HG02885 (cell line): Measurements from ENCODE around the gene DIDO1.
"Not testable (repeated sequence)": the region's sequence is repeated elsewhere in the genome, so short reads cannot be mapped to it uniquely, and the experiment has no call there.

Source experiments
- ATAC-seq: cut with Tn5 transposase; IDR thresholded peaks from one replicate; pipeline ENCODE4 v1.9.1; 2021; ENCODE audit warnings: mild to moderate bottlenecking; ENCODE audit not compliant: unreplicated experiment, poor library complexity

The DIDO1 gene

DNA sequence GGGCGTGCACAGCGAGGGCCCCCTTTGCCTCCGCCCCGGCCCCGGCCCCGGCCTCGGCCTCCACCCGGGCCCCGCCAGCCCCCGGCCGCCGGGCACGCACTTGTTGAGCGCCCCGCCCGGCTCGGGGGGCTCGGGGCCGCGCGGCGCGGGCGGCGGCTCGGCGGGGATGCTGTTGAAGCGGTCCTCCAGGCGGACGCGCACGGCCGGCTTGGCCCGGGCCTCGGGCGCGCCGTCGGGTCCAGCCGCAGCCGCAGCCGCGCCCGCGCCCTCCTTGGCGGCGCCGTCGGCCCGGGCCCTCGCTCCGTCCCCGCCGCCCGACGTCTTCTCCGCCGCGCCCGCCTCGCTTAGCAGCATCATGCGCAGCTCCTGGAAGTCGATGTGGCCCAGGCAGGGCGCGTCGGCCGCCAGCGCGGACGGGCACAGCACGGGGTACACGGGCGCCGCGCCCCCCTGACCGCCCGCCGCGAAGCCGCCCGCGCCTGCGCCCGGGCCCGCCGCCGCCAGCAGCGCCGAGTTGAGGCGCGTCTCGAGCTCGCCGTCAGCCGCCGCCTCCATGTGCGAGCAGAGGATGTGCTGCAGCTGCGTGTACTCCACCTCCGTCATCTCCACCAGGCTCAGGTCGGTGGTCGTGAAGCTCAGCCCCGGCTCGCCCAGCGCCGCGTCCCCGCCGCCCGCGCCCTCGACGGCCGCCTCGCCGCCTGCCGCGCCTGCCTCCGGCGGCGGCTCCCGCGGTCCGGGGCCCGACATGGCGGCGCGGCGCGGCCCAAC is 65.2 kb downstream of the DIDO1 start:
- ATAC-seq, result peak; percentile 41

DNA sequence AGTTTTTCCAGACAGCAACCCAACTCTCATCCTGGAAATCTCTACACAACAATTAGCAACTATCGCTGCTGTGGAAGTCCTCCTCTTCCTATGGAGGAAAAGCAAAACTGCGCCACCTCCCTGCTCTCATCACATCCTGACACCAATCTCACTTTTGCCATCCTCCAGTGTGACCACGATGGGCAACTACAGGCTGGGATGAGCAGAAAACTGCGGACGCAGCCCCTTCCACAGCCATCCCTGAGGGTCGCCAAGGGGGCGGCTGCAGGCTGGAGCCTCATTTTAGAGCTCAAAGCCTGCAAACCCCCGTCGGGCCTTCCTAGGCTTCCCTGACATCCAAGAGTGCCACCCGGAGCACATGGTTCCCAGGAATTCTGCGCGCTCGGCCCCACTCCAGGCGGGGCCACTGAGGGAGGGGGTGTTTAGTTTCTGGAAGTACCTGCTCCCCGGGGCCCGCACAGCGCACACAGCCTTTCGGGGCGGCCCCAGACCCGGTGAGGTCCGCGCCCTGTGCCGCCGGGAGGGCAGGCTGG is 65.8 kb downstream of the DIDO1 start:
- no peak for ATAC-seq

DNA sequence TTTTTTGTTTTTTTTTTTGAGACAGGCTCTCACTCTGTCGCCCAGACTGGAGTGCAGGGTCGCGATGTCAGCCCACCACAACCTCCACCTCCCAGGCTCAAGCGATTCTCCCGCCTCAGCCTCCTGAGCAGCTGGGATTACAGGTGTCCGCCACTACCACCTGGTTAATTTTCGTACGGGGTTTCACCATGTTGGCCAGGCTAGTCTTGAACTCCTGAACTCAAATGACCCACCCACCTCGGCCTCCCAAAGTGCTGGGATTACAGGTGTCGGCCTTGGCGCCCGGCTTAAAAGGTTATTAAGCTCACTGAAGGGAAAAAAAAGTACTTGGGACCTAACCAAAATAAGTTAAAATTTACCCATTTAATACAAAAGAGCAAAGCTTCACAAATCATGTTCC is 66.6 kb downstream of the DIDO1 start:
- ATAC-seq, result no peak

DNA sequence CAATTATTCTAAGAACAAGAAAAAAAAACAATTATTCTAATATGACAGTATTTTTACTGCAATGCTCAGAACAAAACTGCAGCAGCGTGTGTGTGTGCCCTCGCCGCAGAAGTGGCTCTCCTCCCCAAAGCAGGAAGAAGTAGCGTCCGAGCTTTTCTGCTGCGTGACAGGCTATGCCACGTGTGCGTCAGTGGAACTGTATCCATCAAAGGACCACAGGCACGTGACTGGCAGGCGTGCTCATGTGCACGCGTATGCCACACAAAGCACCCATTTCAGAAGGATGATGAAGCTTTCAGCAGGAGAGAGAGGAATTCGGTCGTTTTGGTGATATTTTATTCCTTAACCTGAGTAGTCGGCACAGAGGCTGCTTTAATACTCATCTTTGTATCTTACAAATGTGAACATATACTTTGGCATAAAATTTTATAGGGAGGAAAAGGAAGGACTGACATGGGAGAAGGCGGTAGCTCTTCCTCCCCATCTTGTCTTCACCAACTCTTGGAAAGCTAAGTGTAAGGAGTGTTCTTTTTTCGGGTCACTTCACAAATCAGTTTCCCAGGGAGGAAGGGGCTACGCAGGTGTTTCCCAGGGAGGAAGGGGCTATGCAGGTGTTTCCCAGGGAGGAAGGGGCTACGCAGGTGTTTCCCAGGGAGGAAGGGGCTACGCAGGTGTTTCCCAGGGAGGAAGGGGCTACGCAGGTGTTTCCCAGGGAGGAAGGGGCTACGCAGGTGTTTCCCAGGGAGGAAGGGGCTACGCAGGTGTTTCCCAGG is 68.1 kb downstream of the DIDO1 start:
- no peak for ATAC-seq

DNA sequence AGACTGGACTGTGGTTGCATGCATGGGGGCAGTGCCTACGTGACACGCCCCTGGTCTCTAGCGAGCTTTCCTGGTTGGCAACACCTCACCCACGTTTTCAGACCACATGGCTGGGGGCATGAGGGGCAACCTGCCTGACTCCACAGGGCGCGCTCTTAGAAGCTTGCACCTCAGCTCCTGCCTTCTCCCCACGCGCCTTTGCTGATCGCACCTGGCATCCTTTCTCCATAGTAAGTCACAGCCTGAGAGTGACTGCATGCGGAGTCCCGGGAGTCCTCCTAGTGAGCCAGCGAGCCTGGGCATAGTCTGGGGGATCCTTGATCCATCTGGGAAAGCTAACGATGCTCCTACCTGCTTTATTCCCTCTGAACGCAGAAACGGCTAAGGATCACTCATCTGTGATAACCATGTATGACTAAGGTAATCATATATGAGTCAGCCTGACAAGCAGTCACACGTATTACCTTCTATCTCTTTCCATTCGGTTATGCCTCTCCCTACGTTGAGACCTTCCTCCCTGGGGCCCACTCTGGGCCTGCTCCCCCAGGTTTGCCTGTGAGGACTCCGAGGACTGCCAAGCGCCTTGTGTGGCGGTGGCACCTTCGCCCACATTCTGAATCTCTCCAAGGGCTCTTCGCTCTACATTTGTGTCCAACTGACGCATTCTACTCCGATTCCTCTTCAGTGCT is 69.2 kb downstream of the DIDO1 start:
- no peak for ATAC-seq

DNA sequence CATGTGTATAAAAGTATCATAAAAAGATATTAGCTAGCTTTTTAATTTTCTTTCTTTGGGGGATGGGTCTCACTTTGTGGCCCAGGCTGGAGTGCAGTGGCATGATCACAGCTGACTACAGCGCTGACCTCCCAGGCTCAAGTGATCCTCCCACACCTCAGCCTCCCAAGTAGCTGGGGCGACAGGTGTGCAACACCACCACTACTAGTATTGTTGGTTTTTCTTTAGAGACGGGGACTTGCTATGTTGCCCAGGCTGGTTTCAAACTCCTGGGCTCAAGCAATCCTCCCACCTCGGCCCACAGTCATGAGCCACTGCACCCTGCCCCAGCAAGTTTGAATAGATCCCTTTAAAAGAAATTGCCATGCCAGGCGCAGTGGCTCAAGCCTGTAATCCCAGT is 71.2 kb downstream of the DIDO1 start:
- ATAC-seq, result no peak

DNA sequence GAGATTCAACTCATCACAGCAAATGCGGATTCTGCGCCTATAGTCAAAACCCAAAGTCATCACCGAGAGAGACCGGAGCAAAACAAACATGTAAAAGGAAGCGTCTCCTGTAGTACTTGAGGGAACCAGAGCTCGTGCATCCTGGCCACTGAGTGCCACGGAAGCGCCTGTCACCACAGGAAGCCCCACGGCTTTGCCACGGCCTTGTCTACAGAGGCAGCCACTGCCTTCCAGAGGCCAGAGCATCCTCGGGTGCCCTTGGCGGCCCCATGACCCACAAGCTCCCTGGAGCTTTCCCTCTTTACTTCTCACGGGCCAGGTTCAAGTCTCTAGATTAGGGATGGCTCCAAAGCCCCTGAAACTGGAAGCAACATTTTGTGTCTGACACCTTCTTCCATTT is 72.2 kb downstream of the DIDO1 start:
- ATAC-seq, result no peak

DNA sequence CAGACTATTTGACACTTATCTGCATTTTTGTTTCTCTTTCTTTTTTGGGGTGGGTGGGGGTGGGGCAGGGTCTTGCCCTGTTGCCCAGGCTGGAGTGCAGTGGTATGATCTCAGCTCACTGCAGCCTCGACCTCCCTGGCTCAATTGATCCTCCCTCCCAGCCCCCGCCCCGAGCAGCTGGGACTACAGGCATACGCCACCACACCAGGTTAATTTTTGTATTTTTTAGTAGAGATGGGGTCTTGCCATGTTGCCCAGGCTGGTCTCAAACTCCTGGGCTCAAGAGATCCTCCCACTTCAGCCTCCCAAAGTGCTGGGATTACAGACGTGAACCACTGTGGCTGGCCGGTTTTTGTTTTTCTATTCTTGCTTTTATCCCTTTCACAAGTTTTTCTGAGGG is 73.0 kb downstream of the DIDO1 start:
- not testable (repeated sequence) for ATAC-seq

DNA sequence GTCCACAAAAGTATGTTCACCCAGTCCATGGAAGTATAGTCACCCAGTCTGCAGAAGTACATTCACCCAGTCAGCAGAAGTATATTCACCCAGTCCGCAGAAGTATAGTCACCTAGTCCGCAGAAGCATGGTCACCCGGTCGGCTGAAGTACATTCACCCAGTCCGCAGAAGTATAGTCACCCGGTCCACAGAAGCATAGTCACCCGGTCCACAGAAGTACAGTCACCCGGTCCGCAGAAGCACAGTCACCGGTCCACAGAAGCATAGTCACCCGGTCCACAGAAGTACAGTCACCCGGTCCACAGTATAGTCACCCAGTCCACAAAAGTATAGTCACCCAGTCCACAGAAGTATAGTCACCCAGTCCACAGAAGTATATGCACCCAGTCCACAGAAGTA is 73.5 kb downstream of the DIDO1 start:
- no peak for ATAC-seq

DNA sequence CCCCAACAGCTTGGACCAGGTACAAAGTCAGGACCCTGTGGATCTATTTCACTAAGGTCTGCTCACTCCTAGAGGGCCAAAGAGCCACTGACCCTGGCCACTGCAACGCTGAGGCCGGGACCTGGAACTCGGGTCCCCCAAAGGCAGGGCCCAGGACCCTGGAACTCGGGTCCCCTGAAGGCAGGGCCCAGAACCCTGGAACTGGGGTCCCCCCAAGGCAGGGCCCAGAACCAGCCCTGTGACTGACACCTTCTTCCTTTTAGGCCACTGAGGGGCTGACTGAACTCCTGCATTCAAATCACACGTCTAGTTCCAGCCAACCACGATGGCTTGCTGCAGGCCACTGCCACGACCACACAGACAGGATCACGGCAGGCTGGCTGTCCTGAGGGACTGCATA is 74.1 kb downstream of the DIDO1 start:
- ATAC-seq, result no peak

DNA sequence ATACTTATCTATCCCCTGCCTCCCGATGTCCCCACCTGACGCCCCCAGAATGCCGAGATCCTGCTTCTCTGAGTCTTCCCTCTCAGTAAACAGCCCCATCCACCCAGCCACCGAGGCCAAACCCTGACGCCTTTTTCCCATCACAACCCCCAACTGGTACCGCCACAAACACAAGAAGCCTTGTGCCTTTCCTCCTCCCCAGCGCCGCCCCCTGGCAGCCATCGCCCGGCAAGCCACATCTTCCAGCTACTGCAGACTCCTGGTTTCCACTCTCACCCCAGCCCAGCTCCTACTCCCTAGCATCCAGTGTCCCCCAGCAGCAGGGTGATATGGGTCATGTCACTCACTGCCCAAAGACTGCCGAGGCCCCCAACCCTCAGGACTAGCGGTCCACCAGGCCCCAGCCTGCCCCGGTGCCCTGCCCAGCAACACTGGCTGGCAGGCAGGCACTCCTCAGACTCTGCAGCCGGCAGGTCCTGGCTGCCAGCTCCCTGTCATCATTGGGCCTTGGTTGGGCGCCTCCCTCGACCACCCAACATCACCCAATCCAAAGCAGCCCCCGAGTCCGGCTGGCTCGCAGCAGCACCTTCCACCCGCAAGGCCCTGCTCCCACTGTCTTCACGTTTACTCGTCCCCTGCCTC is 75.9 kb downstream of the DIDO1 start:
- ATAC-seq, result no peak

DNA sequence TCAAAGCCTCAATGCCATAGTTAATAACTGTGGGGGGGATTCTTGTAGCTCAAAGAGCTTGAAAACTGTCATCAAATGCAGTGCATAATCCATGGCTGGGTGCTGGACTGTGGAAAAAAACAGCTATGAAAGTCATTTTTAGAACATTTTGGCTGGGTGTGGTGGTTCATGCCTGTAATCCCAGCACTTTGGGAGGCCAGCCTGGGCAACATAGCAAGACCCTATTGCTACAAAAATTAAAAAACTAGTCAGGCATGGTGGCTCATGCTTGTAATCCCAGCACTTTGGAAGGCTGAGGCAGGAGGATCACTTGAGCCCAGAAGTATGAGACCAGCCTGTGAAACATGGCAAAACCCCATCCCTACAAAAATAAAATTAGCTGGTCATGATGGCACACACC is 76.9 kb downstream of the DIDO1 start:
- ATAC-seq, result no peak

DNA sequence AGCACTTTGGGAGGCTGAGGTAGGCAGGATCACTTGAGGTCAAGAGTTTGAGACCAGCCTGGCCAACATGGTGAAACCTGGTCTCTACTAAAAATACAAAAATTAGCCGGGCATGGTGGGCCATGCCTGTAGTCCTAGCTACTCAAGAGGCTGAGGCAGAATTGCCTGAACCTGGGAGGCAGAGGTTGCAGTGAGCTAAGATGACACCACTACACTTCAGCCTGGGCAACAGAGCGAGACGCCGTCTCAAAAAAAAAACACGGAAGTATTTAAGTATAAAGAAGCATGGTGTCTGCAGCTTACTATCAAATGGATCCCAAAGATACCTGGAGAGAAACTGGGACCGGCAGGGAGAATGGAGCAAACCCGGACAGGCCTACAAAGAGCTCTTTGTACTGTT is 77.4 kb downstream of the DIDO1 start:
- ATAC-seq, result not testable (repeated sequence)

DNA sequence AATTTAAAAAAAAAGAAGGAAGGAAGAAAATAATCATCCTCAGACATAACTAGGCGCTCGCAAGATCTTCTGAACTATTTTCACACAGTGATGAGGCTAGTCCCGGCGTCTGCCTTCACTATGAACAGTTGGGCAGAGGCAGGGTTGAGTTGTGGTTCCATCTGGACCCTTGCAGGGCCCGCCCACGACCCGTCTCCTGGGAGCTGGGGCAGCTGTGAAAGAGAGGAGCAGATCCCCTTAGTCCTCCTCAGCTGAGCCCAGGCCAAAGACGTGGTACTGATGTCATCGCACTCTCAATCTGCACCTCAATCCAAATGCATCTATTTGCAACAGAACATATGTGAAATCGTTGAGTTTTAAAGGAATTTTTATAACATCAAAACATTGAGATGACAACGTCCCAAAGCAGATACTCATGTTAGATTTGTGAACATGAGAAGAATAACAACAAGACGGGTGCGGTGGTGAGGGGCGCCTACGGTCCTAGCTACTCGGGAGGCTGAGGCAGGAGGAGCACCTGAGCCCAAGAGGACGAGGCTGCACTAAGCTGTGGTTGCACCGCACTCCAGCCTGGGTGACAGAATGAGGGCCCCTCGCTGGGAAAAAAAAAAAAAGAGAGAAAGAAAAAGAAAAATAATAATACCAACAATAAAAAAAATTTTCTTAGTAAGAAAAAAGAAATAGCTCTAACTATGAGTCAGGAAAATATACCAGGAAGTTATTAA is 80.0 kb downstream of the DIDO1 start:
- no peak for ATAC-seq

DNA sequence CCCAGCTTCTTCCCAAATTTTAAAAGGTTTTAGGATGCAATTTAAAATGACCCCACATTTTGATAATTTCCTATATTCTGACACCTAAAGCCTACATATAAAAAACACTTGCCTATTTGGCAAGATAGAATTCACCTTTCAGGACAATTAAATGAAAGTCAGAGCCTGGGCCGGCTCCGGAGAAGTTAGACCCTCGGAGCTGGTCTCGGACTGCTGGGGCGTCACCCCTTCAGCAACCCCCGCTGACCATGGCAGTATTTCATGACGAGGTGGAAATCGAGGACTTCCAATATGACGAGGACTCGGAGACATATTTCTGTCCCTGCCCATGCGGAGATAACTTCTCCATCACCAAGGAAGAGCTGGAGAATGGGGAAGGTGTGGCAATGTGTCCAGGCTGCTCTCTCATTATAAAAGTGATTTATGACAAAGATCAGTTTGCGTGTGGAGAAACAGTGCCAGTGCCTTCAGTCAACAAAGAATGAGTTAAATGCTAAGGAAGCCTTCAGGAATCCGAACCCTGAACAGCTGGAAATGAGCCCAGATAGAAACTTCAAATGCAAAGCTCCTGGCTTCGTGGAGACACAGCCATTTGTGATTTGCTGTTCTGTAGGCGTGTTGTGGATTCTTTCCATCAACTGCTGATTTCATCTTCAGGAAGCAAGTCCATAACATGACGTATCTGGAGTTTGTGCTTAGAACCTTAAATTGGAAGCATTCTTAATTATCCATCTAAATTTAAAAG is 80.7 kb downstream of the DIDO1 start:
- ATAC-seq, result no peak

DNA sequence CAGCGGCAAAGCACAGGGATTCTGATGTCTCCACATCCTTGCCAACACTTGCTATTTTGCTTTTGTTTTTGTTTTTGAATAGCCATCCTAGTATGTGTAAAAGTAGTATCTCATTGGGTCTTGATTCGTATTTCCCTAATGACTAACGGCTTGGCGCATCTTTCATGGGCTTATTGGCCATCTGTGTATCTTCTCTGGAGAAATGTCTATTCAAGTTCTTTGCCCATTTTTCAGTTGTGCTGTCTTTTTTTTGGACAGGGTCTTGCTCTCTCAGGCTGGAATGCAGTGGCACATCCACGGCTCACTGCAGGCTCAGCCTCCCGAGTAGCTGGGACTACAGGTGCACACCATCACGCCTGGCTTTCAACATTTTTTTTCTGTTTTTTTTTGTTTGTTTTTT is 82.1 kb downstream of the DIDO1 start:
- no peak for ATAC-seq

DNA sequence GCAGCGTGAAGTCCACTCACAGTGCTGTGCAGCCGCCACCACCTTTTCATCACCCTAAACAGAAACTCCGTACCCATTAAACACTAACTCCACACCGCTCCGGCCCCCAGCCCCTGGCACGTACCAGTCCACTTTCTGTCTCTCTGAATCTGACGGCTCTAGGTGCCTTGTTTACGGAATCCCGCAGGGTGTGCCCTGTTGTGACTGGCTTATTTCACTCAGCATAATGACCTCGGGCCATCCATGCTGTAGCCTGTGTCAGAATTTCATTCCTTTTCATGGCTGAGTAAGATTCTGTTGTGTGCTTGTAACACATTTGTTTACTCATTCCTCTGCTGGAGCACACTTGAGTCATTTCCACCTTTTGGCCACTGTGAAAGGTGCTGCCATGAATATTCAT is 82.6 kb downstream of the DIDO1 start:
- ATAC-seq, result no peak

DNA sequence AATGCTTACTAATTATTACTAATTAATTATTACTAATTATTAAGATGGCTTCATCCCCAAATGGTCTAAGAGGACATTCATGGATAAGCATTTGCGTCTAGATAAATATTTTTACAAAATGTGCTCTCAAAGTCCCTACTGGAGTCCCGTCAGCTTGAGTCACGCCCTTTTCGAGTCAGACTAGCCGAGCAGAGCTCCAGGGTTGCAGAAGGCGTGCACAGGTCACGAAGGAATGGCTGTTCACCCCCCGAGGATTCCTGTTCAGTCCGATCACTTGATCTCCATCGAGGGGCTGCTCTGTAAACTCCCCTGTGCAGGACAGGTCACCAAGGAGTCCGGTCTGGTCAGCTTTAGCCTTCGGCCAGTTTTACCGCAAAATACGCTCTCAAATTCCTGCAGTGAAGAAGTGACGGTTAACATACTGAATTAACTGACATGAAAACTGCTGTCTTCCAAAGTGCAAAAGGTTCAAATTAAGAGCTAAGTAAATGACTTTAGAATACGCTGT is 84.5 kb downstream of the DIDO1 start:
- no peak for ATAC-seq
